GM18951 (cell line): ENCODE measurements around the gene AADACL4.

Experiments
- POLR2A ChIP-seq: IDR thresholded peaks from 4 replicates; pipeline ENCODE4 v1.6.1; 2011; ENCODE audit warnings: mild to moderate bottlenecking; ENCODE audit not compliant: insufficient read length, insufficient read depth; ENCODE audit errors: extremely low read depth
- in situ Hi-C: fragments of 300-500 bp; cut with MboI; formaldehyde crosslinking; loops from one replicate; pipeline ENCODE4 v1.12.0; 2022; ENCODE audit warnings: low sequenced_read_pairs, mixed read lengths, inconsistent platforms; ENCODE audit not compliant: unreplicated experiment

Gene AADACL4

GRCh38 chr1:12643785-12644184, at the start of gene AADACL4:
TSS of gene AADACL4 (plus strand) at chr1:12644085. CDS start at chr1:12644547, 462 bp downstream.
- in situ Hi-C loops: loop anchor here (25.0 kb wide), 1 partner anchor 531 kb away; no protein-coding TSS in a partner anchor

DNA sequence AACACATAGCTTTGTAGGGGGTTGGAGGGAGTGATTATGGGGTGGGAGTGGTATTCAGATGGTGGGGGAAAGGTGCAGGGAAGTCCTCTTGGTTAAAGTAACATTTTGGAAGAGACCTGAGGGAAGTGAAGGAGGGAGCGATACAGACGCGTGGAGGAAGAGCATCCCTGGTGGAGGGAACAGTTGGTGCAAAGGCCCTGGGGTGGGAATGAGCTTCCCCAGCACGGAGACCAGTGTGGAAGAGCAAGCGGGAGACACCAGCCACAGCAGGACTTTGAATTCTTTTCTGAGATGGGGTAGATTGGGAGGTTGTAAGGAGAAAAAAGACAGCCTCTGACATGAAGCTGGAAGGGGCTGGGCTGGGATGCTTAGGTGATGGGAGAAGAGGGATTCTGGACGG, 49.4 kb upstream of the AADACL4 start:
- no peak for TF ChIP-seq POLR2A
- in situ Hi-C loops: no loop called here

More at GRCh38 chr1:12643785-12644184, at the start of gene AADACL4:
- no peak for TF ChIP-seq POLR2A

DNA sequence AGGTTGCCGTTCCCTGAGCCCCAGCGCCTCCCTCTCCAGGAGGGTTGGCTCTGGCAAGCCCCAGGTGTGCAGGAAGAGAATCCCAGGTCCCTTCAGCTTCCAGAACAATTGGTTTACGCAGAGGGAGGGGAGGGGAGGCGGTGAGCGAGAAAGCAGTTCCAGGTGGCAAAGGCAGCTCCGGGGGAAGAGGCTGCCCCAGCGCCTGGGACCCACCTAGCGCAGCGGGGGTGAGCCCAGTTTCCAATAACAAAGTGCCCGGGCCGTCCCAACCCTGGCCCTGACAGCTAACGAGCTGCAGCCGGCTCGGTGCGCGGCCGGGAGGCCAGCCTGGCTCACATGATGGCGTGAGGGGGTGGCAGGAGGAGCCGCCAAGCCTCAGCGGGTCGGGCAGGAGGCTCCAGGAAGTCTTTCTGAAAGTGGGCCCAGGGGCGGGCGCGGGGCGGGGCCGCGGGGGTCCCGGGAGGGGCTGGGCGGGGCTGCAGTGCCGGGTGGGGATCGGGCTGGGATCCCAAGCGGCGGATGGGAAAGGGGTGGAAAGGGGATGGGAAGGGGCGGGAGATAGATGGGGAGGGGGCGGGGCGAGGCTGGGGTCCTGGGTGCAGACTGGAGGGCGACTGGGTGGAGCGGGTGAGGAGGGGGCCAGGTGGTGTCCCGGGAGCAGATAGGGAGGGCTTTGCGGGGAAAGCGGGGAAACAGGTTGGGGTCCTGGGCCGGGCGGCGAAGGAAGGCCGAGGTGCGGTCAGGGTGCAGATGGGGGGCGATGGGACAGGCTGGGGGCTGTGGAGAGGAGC, 48.7 kb upstream of the AADACL4 start:
- in situ Hi-C loops: no loop called here
- TF ChIP-seq POLR2A: no peak

- no peak for TF ChIP-seq POLR2A
- in situ Hi-C loops: no loop called here
Observed at GRCh38 chr1:12595757-12596006, 48.2 kb upstream of the AADACL4 start.

DNA sequence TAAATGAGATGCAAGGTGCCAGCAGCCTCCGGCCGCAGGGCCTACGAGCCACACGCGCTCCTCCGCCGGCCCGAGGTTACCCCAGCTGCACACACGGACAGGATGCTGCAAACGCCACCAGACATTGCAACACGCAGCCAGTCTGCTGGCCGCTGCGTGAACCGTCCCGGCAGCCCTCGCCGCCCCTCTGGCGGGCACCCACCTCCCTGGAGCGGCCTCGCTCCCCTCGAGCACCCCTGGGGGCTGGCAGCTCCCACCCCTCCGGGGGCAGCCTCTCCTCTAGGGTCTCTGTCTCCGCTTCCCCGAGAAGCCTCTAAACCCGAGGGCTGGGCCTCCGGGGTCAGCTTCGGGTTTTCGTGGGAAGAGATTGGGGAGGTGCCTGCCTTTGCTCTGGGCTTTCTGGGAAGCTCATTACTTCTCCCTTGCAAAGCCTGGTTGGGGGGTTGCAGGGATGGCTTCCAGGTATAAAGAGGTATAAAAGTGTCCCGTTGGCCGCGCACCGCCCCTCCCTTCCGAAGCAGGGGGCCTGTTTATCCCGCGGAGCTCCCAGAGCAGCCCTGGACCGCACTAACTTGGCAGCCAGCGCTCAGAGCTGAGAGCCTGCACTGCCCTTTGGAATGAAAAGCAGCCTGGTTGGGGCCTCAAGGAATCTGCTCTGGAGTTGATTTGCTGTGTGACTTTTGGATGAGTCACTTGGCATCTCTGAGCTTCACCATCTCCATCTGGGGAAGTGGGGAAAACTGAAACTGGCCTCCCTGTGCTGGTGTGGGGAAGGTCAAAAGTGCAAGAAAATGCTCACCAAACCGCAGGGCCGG, 47.7 kb upstream of the AADACL4 start:
- in situ Hi-C loops: no loop called here
- TF ChIP-seq POLR2A: no peak

GRCh38 chr1:12597792-12598191, 46.1 kb upstream of the AADACL4 start:
- in situ Hi-C loops: no loop called here

GRCh38 chr1:12598974-12599373, 44.9 kb upstream of the AADACL4 start:
- in situ Hi-C loops: no loop called here
- TF ChIP-seq POLR2A: no peak

More at GRCh38 chr1:12597792-12598191, 46.1 kb upstream of the AADACL4 start:
- no peak for TF ChIP-seq POLR2A

DNA sequence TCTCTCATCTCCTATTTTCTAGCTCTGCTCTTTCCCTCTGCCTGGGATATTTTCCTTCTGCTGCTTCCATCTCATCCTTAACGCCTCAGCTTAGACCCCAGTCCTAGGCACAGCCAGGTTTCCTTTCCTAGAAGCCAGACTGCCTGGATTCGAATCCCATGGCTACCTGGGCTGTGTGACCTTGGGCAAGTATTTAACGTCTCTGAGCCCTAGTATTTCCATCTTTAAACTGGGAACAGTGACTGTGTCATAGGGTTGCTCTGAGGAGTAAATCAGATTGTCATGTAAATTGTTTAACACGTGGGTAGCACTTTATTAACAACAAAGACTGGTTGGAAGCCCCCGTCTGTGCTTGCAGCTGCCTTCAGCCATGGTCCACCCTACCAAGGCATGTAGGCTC, 44.2 kb upstream of the AADACL4 start:
- in situ Hi-C loops: loop anchor here (25.0 kb wide), 1 partner anchor 287 kb away; no protein-coding TSS in a partner anchor

DNA sequence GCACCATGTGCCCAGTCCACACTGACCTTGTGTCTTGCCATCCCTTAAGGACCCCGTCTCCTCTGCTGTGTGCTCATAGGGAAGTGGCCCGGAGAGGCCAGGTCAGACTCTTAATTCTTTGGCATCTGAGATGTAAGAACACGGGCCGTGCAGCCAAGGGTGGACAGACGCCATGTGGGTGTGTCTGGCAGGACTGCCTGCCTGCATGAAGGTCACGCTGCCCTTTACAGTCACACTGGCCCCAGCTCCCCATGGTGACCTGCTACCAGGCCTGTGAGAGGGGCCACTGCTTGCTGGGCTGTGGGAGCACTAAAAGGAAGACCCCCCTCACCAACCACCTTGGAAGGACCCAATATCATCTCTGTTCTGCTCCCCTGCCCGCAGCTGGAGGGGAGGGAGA, 43.5 kb upstream of the AADACL4 start:
- in situ Hi-C loops: loop anchor here (25.0 kb wide), 1 partner anchor 288 kb away; no protein-coding TSS in a partner anchor

More for the DNA sequence above, 44.2 kb upstream of the AADACL4 start:
- TF ChIP-seq POLR2A: no peak

GRCh38 chr1:12600880-12601633, 42.8 kb upstream of the AADACL4 start:
- no peak for TF ChIP-seq POLR2A
- in situ Hi-C loops: loop anchor here (25.0 kb wide), 1 partner anchor 289 kb away; no protein-coding TSS in a partner anchor

More for the DNA sequence above, 43.5 kb upstream of the AADACL4 start:
- TF ChIP-seq POLR2A: no peak

- in situ Hi-C loops: loop anchor here (25.0 kb wide), 1 partner anchor 290 kb away; no protein-coding TSS in a partner anchor
- no peak for TF ChIP-seq POLR2A
Observed at GRCh38 chr1:12601700-12602658, 41.9 kb upstream of the AADACL4 start.

- in situ Hi-C loops: loop anchor here (25.0 kb wide), 1 partner anchor 290 kb away; no protein-coding TSS in a partner anchor
- no peak for TF ChIP-seq POLR2A
Observed at GRCh38 chr1:12602659-12603024, 41.2 kb upstream of the AADACL4 start.

DNA sequence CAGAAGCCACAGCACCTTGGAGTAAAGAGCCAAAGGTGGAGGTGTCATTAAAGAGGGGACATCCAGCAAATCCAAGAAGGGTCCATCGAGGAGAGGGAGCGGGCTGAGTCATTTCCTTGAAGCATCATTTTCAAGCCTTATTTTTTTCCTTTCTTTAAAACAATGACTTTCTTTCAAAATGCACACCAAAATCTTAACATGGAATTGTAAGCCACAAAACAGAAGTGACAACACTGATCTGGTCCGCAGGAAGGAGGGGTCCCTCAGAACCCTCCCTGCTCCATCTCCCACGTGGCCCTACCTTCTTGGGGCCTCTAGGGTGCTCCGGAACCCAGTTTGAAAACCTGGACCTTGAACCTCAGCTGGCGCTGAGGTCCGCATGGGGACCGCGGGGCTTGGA, 40.7 kb upstream of the AADACL4 start:
- in situ Hi-C loops: loop anchor here (25.0 kb wide), 1 partner anchor 291 kb away; no protein-coding TSS in a partner anchor
- TF ChIP-seq POLR2A: no peak
